Ishikawa (cell line): ENCODE measurements around the gene ZC3H8.

Experiments used
- CREB1 ChIP-seq: IDR thresholded peaks from 2 replicates; pipeline ENCODE4 v1.6.1; 2012; ENCODE audit warnings: low read depth
- EP300 ChIP-seq: IDR thresholded peaks from 2 replicates; pipeline ENCODE4 v1.6.1; 2012; ENCODE audit warnings: borderline replicate concordance
- MAX ChIP-seq: IDR thresholded peaks from 2 replicates; pipeline ENCODE4 v1.6.1; 2012
- RAD21 ChIP-seq: IDR thresholded peaks from 2 replicates; pipeline ENCODE4 v1.6.1; 2012; ENCODE audit warnings: low read depth
- REST ChIP-seq: IDR thresholded peaks from 2 replicates; pipeline ENCODE4 v1.6.1; 2012; ENCODE audit warnings: low read depth, mild to moderate bottlenecking
- TAF1 ChIP-seq: IDR thresholded peaks from 2 replicates; pipeline ENCODE4 v1.6.1; 2012; ENCODE audit warnings: low read depth, mild to moderate bottlenecking
- TCF12 ChIP-seq: IDR thresholded peaks from 2 replicates; pipeline ENCODE4 v1.6.1; 2012; ENCODE audit warnings: low read depth
- TEAD4 ChIP-seq: IDR thresholded peaks from 2 replicates; pipeline ENCODE4 v1.6.1; 2012
- USF1 ChIP-seq: IDR thresholded peaks from 2 replicates; pipeline ENCODE4 v1.6.1; 2012
- YY1 ChIP-seq: IDR thresholded peaks from 2 replicates; pipeline ENCODE4 v1.6.1; 2012; ENCODE audit warnings: low read depth
- ZBTB7A ChIP-seq: IDR thresholded peaks from 2 replicates; pipeline ENCODE4 v1.6.1; 2012; ENCODE audit warnings: low read depth

GRCh38 chr2:112168422-112169124, 86.3 kb downstream of the ZC3H8 start:
- TF ChIP-seq MAX (no peak), TAF1 (no peak), EP300 (no peak), USF1 (no peak), RAD21 (no peak), CREB1 (no peak), TCF12 (no peak), TEAD4 (no peak), YY1 (no peak), REST (no peak), ZBTB7A (no peak)
